C4-2B (cell line): ENCODE measurements around the gene SPANXB1.
"Not testable (repeated sequence)": the region's sequence is repeated elsewhere in the genome, so short reads cannot be mapped to it uniquely, and the experiment has no call there.

Source experiments
- ZFX ChIP-seq: fragments of 450-650 bp; IDR thresholded peaks from 2 replicates; pipeline ENCODE4 v1.6.1; 2017
- TF ChIP-seq, protein P1 (sequence below): fragments of 450-650 bp; conservative IDR thresholded peaks from 2 replicates; pipeline ENCODE4 v1.5.1; 2017; ENCODE audit warnings: mild to moderate bottlenecking

DNA sequence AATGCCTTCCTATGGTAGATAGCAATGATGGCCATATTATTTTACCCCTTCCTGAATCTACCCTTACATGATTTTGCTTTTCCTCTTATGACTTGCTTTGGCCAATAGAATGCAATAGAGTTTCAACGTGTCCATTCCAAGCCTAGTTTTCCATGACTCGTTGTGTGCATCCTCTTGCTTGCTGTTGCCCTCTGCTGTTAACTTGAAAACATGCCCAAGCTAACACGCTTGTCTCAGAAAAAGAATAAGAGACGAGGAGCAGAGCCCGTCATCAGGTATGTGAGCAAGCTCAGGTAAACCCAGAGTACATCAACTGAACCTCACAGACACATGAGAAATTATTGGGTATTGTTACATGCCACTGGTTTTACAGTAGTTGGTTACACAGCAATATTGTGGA is 49.7 kb downstream of the SPANXB1 start:
- TF ChIP-seq ZFX, result not testable (repeated sequence)
- TF ChIP-seq, protein P1, sequence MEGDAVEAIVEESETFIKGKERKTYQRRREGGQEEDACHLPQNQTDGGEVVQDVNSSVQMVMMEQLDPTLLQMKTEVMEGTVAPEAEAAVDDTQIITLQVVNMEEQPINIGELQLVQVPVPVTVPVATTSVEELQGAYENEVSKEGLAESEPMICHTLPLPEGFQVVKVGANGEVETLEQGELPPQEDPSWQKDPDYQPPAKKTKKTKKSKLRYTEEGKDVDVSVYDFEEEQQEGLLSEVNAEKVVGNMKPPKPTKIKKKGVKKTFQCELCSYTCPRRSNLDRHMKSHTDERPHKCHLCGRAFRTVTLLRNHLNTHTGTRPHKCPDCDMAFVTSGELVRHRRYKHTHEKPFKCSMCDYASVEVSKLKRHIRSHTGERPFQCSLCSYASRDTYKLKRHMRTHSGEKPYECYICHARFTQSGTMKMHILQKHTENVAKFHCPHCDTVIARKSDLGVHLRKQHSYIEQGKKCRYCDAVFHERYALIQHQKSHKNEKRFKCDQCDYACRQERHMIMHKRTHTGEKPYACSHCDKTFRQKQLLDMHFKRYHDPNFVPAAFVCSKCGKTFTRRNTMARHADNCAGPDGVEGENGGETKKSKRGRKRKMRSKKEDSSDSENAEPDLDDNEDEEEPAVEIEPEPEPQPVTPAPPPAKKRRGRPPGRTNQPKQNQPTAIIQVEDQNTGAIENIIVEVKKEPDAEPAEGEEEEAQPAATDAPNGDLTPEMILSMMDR, result not testable (repeated sequence)
